HL-60 (cell line): ENCODE data around the gene C20orf144.
"Not testable (repeated sequence)": the region's sequence is repeated elsewhere in the genome, so short reads cannot be mapped to it uniquely, and the experiment has no call there.

Source experiments
- DNase-seq, 2 experiments: peaks; one replicate each; pipeline ENCODE4 v3.0.0-alpha.2; 2010 to 2020; ENCODE audit warnings: low read depth in 1 of 2, low spot score in 1 of 2
- H3K27ac ChIP-seq: fragments of 250-450 bp; sonication (Bioruptor Pico); replicated peaks from 2 replicates; pipeline ENCODE4 v1.5.1; 2020; ENCODE audit warnings: mild to moderate bottlenecking, moderate library complexity
- H3K27me3 ChIP-seq: fragments of 250-450 bp; sonication (Bioruptor Pico); 2 replicates; pipeline ENCODE4 v1.5.1; 2021; ENCODE audit warnings: mild to moderate bottlenecking, moderate library complexity; ENCODE audit not compliant: insufficient read depth, poor library complexity, severe bottlenecking
- H3K4me3 ChIP-seq: replicated peaks from 2 replicates; pipeline ENCODE4 v1.5.1; 2011; ENCODE audit warnings: mild to moderate bottlenecking, control low read depth, low read length; ENCODE audit not compliant: insufficient read depth
- CTCF ChIP-seq: IDR thresholded peaks from one replicate; pipeline ENCODE4 v1.5.1; 2011; ENCODE audit warnings: low read length, control low read depth, inconsistent platforms; ENCODE audit not compliant: insufficient read depth
- GABPA ChIP-seq: IDR thresholded peaks from 2 replicates; pipeline ENCODE4 v1.6.1; 2012; ENCODE audit warnings: low read depth
- POLR2AphosphoS5 ChIP-seq: IDR thresholded peaks from 2 replicates; pipeline ENCODE4 v1.6.1; 2012; ENCODE audit warnings: low read depth
- SPI1 ChIP-seq: IDR thresholded peaks from 2 replicates; pipeline ENCODE4 v1.6.1; 2012; ENCODE audit warnings: low read depth, mild to moderate bottlenecking, borderline replicate concordance
- TF ChIP-seq, protein P1 (sequence below): IDR thresholded peaks from 2 replicates; pipeline ENCODE4 v1.6.1; 2012; ENCODE audit warnings: low read depth; ENCODE audit not compliant: insufficient replicate concordance

The C20orf144 gene

GRCh38 chr20:33693741-33694638 lies 31.9 kb downstream of the C20orf144 start:
- no peak overlapping the region for H3K27ac ChIP-seq
- no peak for DNase-seq
- no peak for TF ChIP-seq POLR2AphosphoS5
- TF ChIP-seq GABPA, result no peak
- TF ChIP-seq SPI1, result no peak
- no peak overlapping the region for H3K4me3 ChIP-seq
- H3K27me3 ChIP-seq, result no peaks in the 10 kb centered on the region

- Histone ChIP-seq H3K4me3 (no peak overlapping the region), H3K27me3 (no peaks in the 10 kb centered on the region)
- TF ChIP-seq, protein P1, sequence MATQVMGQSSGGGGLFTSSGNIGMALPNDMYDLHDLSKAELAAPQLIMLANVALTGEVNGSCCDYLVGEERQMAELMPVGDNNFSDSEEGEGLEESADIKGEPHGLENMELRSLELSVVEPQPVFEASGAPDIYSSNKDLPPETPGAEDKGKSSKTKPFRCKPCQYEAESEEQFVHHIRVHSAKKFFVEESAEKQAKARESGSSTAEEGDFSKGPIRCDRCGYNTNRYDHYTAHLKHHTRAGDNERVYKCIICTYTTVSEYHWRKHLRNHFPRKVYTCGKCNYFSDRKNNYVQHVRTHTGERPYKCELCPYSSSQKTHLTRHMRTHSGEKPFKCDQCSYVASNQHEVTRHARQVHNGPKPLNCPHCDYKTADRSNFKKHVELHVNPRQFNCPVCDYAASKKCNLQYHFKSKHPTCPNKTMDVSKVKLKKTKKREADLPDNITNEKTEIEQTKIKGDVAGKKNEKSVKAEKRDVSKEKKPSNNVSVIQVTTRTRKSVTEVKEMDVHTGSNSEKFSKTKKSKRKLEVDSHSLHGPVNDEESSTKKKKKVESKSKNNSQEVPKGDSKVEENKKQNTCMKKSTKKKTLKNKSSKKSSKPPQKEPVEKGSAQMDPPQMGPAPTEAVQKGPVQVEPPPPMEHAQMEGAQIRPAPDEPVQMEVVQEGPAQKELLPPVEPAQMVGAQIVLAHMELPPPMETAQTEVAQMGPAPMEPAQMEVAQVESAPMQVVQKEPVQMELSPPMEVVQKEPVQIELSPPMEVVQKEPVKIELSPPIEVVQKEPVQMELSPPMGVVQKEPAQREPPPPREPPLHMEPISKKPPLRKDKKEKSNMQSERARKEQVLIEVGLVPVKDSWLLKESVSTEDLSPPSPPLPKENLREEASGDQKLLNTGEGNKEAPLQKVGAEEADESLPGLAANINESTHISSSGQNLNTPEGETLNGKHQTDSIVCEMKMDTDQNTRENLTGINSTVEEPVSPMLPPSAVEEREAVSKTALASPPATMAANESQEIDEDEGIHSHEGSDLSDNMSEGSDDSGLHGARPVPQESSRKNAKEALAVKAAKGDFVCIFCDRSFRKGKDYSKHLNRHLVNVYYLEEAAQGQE, result no peak
- TF ChIP-seq POLR2AphosphoS5 (no peak), GABPA (no peak), CTCF (no peak), SPI1 (no peak)
Observed at GRCh38 chr20:33694639-33695012, 32.5 kb downstream of the C20orf144 start.

GRCh38 chr20:33696448-33696847 lies 34.3 kb downstream of the C20orf144 start:
- no peak for TF ChIP-seq CTCF
- TF ChIP-seq POLR2AphosphoS5, result no peak
- TF ChIP-seq SPI1, result no peak
- TF ChIP-seq GABPA, result no peak
- H3K27ac ChIP-seq, result no peak overlapping the region
- no peak for DNase-seq
- no peaks in the 10 kb centered on the region for H3K27me3 ChIP-seq
- H3K4me3 ChIP-seq, result no peak overlapping the region

More at GRCh38 chr20:33694639-33695012, 32.5 kb downstream of the C20orf144 start:
- DNase-seq, result no peak
- no peak overlapping the region for H3K27ac ChIP-seq

GRCh38 chr20:33697129-33697528 lies 35.0 kb downstream of the C20orf144 start:
- no peak overlapping the region for H3K27ac ChIP-seq
- no peak for DNase-seq
- no peak overlapping the region for H3K4me3 ChIP-seq
- no peak for TF ChIP-seq GABPA
- TF ChIP-seq CTCF, result no peak
- TF ChIP-seq, protein P1, result no peak
- TF ChIP-seq POLR2AphosphoS5, result no peak
- TF ChIP-seq SPI1, result no peak
- no peaks in the 10 kb centered on the region for H3K27me3 ChIP-seq

DNA sequence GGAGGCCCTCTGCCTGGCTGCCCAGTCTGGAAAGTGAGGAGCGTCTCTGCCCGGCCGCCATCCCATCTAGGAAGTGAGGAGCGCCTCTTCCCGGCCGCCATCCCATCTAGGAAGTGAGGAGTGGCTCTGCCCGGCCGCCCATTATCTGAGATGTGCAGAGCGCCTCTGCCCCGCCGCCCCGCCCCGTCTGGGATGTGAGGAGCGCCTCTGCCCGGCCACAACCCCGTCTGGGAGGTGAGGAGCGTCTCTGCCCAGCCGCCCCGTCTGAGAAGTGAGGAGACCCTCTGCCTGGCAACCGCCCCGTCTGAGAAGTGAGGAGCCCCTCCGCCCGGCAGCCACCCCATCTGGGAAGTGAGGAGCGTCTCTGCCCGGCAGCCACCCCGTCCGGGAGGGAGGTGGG lies 36.8 kb downstream of the C20orf144 start:
- not testable (repeated sequence) for H3K4me3 ChIP-seq, DNase-seq, H3K27me3 ChIP-seq

DNA sequence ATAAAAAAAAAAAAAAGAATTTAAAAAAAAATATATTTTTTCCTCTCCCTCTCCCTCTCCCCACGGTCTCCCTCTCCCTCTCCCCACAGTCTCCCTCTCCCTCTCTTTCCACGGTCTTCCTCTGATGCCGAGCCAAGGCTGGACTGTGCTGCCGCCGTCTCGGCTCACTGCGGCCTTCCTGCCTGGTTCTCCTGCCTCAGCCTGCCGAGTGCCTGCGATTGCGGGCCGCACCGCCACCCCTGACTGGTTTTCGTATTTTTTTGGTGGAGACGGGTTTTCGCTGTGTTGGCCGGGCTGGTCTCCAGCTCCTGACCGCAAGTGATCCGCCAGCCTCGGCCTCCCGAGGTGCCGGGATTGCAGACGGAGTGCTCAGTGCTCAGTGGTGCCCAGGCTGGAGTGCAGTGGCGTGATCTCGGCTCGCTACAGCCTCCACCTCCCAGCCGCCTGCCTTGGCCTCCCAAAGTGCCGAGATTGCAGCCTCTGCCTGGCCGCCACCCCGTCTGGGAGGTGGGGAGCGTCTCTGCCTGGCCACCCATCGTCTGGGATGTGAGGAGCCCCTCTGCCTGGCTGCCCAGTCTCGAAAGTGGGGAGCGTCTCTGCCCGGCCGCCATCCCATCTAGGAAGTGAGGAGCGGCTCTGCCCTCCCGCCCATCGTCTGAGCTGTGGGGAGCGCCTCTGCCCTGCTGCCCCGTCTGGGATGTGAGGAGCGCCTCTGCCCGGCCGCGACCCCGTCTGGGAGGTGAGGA lies 38.7 kb downstream of the C20orf144 start:
- DNase-seq, H3K27ac ChIP-seq, H3K27me3 ChIP-seq, H3K4me3 ChIP-seq: not testable (repeated sequence)

More for the DNA sequence above, 36.8 kb downstream of the C20orf144 start:
- not testable (repeated sequence) for H3K27ac ChIP-seq
